Ovary (tissue), 9 donors: Measurements from ENCODE around the gene PPM1E. TPM values are rescaled to one million over a fixed set of nuclear protein-coding genes. Genes with fewer than 3 reads are reported as not detected.

Experiments used
- DNase-seq, 5 donors: peaks; one replicate each; pipeline ENCODE4 v3.0.0-alpha.2; 2019 to 2020
- H3K27ac ChIP-seq, 2 donors: fragments of 200-600 bp; one replicate each; pipeline versions ENCODE4 v1.5.1 to v1.8.0; 2019 to 2022
- H3K27me3 ChIP-seq: fragments of 200-600 bp; one replicate; pipeline ENCODE4 v1.8.0; 2022
- H3K36me3 ChIP-seq: fragments of 200-600 bp; sonication (generic); one replicate; pipeline ENCODE4 v1.5.1; 2019
- H3K4me1 ChIP-seq: one replicate; pipeline ENCODE4 v1.8.1; 2013; ENCODE audit warnings: mild to moderate bottlenecking, moderate library complexity; ENCODE audit not compliant: insufficient read depth
- H3K4me3 ChIP-seq: fragments of 200-600 bp; sonication (generic); one replicate; pipeline ENCODE4 v1.5.1; 2017
- H3K9me3 ChIP-seq, 2 donors: fragments of 200-600 bp in 1 of 2; sonication (generic) in 1 of 2; one replicate each; pipeline versions ENCODE4 v1.5.1 to v1.8.1; 2013 to 2019; ENCODE audit warnings: mild to moderate bottlenecking in 1 of 2, moderate library complexity in 1 of 2
- EP300 ChIP-seq: sonication (generic); formaldehyde crosslinking; IDR thresholded peaks from one replicate; pipeline ENCODE4 v1.6.1; 2017; ENCODE audit warnings: antibody characterized with exemption
- POLR2A ChIP-seq: fragments of 450-650 bp; IDR thresholded peaks from one replicate; pipeline ENCODE4 v1.6.1; 2017; ENCODE audit warnings: antibody characterized with exemption, mild to moderate bottlenecking, moderate library complexity
- WGBS, 3 donors: extraction: QIAGEN DNeasy Blood & Tissue Kit in 1 of 3; methylation state at CpG; one replicate each; pipeline versions ENCODE4 v1.1.5 to v1.1.7; 2013 to 2017; 5-methylcytosine and 5-hydroxymethylcytosine counted together
- intact Hi-C, 4 donors: fragments of 100-400 bp; cut with DNase I; formaldehyde crosslinking; loops; one replicate each; pipeline versions ENCODE4 v1.11.0 to v1.15.1; 2022 to 2023
- polyA plus RNA-seq, 2 donors: library from polyadenylated mRNA; stranded (reverse); fragments of 200-250 nt in 1 of 2; fragments of 350-450 nt in 1 of 2; fragmentation: Illumina TruSeq in 1 of 2; extraction: RNeasy Lipid Tissue Mini Kit (QIAGEN cat#74804) in 1 of 2; gene quantifications; one replicate each; pipeline ENCODE4 v1.2.3, GENCODE V29; 2013 to 2014
- total RNA-seq, 7 donors: library from RNA; depleted of rRNA in 2 of 7; stranded (reverse); fragments of >200 nt in 2 of 7; fragmentation: NEBNext Ultra II Directional in 3 of 7; extraction: Animal tissue kit (Norgen Biotek cat#: 25700) in 3 of 7; gene quantifications; one replicate each; pipeline versions ENCODE4 v1.1.0 to v1.2.4, GENCODE V29; 2016 to 2023
- TF ChIP-seq, protein P1 (sequence below), 3 donors: fragments of 450-650 bp in 2 of 3; fragments of 200-600 bp in 1 of 3; IDR thresholded peaks; one replicate each; pipeline versions ENCODE4 v1.5.1 to v1.8.0; 2016 to 2022; ENCODE audit warnings: antibody characterized with exemption in 3 of 3, mild to moderate bottlenecking in 1 of 3
- donor health status: DM: no; HTN: no; CAD: no; lungs with moderate emphysema.
- donor health status: DM: no; HTN: no; CAD: no.
- donor health status: Bipolar disorder and iron deficiency.
- donor health status: DM: yes; HTN: yes; CAD: no.
- donor health status: DM: no; HTN: no; CAD: no.
- donor health status: DM: yes; HTN: yes; CAD: no.

PPM1E gene
- total and polyA plus RNA-seq, 9 donors: 0.17 to 3.2 (median 0.47) TPM

DNA sequence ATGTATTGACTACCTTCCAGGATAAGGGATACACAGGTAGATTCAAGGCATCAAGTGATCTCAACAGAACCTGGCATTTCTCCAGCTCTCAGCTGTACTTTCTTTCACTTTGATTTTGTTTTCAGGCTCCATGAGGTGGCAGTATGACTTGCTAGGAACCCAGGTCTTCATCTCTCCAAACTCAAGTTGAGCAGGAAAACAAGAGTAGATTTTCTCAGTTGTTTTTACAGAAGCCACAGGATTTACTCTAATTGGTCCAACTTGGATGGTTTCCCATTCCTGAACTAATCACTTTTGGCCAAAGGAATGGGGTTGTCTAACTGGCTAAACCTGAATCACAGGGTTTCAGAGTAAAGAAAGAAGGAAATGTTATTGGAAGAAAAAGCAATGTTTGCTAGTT lies 204.4 kb downstream of the PPM1E start:
- intact Hi-C loops: no loop called here
- TF ChIP-seq, protein P1, sequence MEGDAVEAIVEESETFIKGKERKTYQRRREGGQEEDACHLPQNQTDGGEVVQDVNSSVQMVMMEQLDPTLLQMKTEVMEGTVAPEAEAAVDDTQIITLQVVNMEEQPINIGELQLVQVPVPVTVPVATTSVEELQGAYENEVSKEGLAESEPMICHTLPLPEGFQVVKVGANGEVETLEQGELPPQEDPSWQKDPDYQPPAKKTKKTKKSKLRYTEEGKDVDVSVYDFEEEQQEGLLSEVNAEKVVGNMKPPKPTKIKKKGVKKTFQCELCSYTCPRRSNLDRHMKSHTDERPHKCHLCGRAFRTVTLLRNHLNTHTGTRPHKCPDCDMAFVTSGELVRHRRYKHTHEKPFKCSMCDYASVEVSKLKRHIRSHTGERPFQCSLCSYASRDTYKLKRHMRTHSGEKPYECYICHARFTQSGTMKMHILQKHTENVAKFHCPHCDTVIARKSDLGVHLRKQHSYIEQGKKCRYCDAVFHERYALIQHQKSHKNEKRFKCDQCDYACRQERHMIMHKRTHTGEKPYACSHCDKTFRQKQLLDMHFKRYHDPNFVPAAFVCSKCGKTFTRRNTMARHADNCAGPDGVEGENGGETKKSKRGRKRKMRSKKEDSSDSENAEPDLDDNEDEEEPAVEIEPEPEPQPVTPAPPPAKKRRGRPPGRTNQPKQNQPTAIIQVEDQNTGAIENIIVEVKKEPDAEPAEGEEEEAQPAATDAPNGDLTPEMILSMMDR (IDR thresholded peaks at IDR 0.05): no peak
- TF ChIP-seq POLR2A (no peak), EP300 (no peak)
- Histone ChIP-seq H3K9me3 (no peaks in the 10 kb centered on the region), H3K27ac (no peak overlapping the region), H3K4me3 (no peak overlapping the region), H3K27me3 (no peaks in the 10 kb centered on the region), H3K36me3 (no peaks in the 10 kb centered on the region), H3K4me1 (no peaks in the 10 kb centered on the region)
- DNase-seq: no peak

DNA sequence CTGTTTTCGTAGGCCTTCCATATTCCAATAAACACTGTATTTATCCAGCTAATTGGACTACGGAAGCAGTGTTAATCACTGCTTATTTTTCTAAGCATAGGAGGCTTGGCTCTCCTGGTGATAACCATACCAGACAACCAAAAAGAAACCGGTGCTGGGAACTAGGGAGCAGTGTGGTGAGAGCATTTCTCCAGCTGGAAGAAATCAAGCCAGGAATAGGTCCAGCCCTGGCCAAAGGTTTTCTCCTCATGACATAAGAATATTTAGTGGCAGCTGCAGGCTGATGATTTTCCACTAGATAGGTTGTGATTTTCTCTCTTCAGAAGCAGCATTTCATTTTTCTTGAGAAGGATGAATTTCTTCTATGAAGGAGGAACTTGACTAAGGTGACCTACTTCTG lies 209.6 kb downstream of the PPM1E start:
- Histone ChIP-seq H3K4me3 (no peak overlapping the region), H3K27ac (no peak overlapping the region)

DNA sequence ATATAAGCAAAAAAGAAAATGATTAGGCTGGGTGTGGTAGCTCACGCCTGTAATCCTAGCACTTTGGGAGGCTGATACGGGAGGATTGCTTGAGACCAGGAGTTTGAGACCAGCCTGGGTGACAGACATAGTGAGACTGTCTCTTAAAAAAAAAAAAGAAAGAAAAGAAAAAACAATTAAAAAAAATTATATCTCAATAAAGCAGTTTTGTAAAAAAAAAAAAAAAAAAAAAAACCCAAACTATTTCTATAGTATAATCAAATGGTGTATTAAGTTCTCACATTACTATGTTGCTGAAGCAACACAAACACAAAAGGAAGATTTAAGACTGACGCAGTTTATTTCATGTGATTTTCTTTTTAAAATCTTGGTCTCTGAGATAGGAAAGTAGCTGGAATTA lies 210.6 kb downstream of the PPM1E start:
- Histone ChIP-seq H3K4me3 (no peak overlapping the region), H3K9me3 (no peaks in the 10 kb centered on the region), H3K27me3 (no peaks in the 10 kb centered on the region), H3K27ac (no peak overlapping the region), H3K4me1 (no peaks in the 10 kb centered on the region), H3K36me3 (no peaks in the 10 kb centered on the region)
- intact Hi-C loops: no loop called here
- no peak for DNase-seq
- TF ChIP-seq POLR2A (no peak), EP300 (no peak)
- TF ChIP-seq, protein P1 (IDR thresholded peaks at IDR 0.05): no peak
- WGBS, 3 donors: 96% methylated on average over 3 of the region's 3 CpGs

More for the DNA sequence above, 209.6 kb downstream of the PPM1E start:
- 27 to 44% (median 37%) methylated on average over 3 of the region's 3 CpGs for WGBS, 3 donors
- no peaks in the 10 kb centered on the region for H3K4me1 ChIP-seq
- TF ChIP-seq EP300 (no peak), POLR2A (no peak)
- TF ChIP-seq, protein P1 (IDR thresholded peaks at IDR 0.05): no peak
- H3K36me3 ChIP-seq: no peaks in the 10 kb centered on the region
- intact Hi-C loops: no loop called here
- DNase-seq: no peak
- H3K9me3 ChIP-seq: no peaks in the 10 kb centered on the region
- H3K27me3 ChIP-seq: no peaks in the 10 kb centered on the region

DNA sequence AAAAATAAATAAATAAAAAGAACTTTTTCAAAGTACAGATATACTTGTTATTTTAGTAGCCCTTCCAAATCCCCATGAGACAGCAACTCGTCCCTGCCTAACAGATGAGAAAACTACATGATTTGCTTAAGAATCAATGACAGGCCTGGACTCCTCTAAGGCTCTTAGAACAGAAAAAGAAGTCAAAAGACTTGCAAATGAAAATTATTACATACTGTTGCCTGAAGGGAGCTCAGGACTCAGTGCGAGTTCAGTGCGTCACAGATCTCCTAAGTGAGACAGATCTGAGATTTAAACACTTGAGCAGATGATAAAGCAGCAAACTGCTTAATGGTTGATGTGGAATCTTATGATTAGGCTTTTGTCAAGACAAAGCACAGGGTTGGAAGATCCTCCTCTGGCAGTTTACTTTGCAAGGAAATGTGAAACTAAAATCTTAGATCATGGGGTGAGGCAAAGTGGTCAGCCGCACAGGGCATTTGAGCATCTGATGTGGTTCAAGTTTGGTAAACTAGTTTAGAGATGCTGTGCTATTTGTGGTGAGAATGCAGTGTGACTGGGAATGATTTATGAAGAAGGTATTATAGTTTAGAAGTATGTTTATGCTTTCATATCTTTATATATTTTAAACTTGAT lies 212.9 kb downstream of the PPM1E start:
- Histone ChIP-seq H3K27ac (no peak overlapping the region), H3K27me3 (no peaks in the 10 kb centered on the region), H3K4me3 (no peak overlapping the region), H3K9me3 (no peaks in the 10 kb centered on the region), H3K4me1 (no peaks in the 10 kb centered on the region), H3K36me3 (no peaks in the 10 kb centered on the region)
- WGBS, 3 donors: 76 to 84% (median 78%) methylated on average over 4 of the region's 4 CpGs
- TF ChIP-seq, protein P1 (IDR thresholded peaks at IDR 0.05): no peak
- TF ChIP-seq EP300 (no peak), POLR2A (no peak)
- intact Hi-C loops: no loop called here
- no peak for DNase-seq
